HG02973 (cell line): ENCODE measurements around the gene RASSF4.

Experiments used
- ATAC-seq: cut with Tn5 transposase; IDR thresholded peaks from one replicate; pipeline ENCODE4 v1.9.1; 2021; ENCODE audit warnings: moderate library complexity; ENCODE audit not compliant: unreplicated experiment

RASSF4 gene

DNA sequence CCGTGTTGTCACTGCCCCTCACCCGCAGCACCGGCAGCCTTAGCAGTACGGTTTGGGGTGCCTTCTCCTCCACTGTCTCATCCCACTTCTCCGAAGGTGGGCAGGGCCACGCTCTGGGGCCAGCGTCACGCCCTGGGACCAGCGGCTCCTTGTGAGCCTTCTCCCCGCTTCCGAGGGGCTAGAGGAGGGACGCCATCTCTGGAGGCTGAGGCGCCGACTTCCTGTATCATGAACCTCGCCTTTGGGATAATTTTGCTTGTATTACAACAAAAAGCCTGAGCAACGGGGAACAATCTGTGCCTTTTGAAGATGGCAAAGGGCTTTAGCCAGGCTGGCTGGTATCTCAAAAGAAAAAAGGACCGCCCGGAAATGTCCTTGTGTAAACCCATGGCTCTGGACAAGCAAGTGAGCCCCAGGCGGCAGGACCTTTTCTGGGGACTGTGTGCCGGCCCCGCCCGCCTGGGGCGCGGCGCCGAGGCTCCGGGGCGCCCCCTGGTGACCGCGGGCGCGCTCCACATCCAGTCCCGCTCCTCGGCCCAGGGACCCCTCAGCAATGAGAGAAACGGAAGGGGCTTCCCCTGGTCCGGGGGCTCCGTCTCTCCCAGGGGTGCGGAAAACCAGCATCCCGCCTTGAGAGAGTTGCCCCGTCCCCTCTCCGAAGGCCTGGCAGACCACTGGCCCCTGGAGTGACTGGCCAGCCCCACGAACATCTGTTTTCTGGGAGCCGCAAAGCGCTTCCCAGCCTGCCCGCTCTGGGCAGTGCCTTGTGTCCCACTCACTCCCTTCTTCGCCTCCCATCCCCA, 15.2 kb downstream of the RASSF4 start:
- peak; percentile 70 for ATAC-seq

DNA sequence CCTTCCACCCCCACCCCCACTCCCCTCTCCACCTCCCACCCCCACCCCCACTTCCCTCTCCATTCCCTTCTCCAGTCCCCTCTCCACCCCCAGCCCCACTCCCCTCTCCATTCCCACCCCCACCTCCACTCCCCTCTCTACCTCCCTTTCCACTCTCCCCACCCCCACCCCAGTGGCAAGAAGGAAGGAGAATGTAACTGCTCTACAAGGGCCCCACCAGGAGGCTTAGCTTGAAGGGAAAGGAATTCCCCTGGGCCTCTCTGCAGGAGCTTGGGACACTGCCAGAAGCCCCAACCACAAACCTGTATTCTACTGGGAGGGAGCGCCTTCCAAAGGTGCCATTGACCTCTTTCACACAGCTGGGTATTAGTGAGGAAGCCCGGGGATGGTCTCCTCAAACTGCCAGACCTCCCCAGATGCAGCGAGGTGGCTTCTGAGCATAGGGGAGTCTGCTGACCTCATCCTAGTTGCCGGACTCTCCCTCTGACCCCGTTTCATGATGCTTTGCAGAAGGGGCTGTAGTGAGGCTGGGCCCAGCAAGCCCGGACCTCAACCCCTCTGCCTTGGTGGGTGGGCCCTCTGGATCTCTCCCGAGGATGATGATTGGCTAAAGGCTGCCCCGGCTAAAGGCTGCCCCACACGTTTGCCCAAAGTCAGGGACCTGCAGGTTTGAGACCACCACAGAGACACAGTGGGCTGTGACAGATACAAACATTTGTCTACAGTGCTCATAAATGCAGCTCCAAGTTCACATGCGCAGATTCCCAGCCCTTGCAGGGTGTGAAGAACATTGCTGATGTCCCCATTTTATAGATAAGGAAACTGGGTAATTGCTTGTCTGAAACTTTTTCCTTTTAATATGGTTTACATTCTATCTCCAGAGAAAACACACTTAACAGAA, 16.1 kb downstream of the RASSF4 start:
- ATAC-seq, result no peak

DNA sequence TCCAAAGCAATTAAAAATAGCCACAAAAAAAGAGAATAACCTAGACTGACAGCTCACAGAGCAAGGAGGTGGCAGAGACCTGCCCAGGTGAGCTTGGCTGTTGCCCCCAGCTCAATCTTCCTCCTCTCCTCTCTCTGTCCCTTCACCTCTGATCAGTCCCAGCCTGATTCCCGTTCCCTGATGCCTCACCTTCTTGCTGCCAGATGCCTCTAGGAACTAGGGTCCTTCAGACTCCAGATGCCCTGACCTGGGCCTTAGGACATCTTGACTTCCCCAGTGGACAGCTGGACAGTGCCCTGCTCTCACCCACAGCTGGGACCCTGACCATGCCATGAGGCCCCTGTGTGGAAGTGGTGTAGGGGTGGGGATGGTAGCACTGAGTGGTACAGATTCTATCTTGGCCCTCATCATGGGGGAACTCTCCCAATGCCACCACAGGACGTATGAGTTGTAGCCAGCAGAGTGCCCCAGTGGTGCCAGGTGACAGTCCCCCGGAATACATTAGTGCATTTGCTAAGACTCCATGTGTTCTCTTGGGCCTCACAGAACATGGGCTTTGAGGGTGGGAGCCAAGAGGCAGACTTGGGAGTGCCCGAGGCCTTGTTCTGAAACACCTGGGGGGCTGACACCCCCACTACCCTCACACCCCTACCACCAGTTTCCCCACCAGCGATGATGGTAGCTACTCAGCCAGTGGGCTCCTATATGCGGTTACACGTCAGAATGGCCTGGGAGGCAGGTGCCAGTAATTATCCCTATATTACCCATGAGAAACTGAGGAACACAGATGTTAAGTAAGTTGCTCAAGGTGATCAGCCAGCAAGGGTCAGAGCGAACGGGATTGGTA, 17.0 kb downstream of the RASSF4 start:
- no peak for ATAC-seq

DNA sequence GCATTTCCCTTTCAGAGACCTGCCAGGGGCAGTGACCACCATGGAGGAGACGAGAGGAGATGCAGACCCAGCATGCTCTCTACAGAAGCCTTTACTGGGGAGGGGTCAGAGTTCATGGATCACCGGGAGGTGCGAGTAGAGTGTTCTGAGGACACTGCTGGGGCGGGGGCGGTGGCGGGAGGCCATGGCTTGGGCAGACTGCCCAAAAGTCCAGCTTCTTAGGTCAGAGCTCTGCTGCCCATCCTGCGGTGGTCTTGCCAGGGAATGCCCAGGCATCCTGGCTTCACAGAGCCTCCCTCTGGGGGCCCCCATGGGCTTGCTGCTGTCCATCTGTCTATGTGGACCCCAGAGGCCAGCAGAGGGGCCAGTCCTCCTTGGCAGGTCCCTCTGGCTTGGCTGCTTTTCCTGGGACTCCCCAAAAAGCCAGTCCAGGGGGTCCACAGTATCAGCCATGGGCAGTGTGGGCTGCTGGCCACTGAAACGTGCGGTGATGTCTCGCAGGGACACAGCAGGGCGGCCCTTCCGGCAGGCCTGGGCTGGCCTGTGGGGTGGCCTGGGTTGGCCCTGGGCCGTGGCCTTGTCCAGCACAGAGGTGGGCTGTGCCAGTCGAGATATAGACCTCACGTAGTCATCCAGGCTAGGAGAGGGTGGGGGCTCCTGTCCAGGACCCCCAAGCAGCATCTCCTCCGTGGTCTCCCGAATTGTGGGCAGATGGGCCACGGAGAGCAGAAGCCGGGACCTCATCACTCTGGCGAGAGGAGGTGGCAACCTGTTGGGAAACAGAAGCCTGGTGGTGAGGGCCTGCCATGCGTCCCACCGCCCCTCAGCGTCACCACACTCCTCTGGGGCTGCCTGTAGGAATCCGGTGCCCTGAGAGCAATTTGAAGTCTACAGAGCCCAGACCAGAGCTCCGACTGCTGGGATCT, 17.9 kb downstream of the RASSF4 start:
- ATAC-seq, result no peak

DNA sequence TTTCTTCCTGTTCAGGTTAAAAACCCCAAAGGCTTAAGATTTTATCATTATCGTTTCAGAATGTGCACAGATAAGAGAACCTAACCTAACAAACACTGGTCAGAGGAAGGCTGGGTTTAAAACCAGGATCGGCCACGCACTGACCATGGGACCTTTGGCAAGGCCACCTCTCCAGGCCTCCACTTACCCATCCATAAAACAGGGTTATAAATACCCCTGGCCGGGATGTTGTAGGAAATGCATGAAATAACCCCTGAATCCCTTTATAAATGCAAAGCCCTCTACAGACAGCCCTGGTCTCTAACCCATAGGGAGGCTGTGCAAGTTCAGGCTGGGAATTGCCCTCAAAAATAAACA, 18.6 kb downstream of the RASSF4 start:
- no peak for ATAC-seq

DNA sequence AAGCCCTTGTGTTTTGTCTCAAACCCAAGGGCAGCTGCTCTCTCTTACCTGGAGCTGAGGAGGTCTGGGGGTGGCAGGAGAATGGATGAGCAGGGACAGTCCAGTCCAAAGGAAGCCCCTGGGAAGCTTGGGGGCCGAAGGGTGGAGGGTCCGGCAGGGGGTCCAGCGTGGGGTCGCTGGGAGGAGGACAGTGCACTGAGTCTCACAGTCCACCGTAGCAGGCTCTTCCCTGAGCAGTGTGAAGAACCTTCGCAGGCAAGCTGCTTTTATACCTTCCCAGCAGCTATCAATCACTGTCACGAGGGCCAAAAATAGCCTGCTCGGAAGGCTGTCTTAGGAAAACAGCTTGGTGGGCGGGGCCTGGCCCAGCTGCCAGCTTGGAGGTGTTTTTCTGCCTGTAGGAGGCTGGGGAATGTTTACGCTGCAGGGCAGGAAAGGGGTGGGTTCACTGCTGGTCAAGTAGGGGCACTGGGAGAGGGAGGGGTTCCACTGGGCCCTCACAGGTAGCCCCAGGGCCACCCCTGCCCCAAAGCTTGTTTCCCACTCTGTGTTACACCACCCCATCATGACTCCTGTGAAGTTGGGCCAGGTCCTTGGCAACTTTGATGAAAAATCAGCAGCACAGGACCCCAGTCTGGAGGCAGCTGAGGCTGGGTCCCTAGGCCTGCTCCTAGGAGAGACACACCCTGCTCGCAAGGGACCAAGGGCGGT, 19.1 kb downstream of the RASSF4 start, which contains the start of gene DEPP1:
Gene DEPP1, minus strand, starts transcription at position 240 of the 711 bp plus-strand sequence. CDS start 779 bp downstream, outside the sequence.
- ATAC-seq, result no peak

DNA sequence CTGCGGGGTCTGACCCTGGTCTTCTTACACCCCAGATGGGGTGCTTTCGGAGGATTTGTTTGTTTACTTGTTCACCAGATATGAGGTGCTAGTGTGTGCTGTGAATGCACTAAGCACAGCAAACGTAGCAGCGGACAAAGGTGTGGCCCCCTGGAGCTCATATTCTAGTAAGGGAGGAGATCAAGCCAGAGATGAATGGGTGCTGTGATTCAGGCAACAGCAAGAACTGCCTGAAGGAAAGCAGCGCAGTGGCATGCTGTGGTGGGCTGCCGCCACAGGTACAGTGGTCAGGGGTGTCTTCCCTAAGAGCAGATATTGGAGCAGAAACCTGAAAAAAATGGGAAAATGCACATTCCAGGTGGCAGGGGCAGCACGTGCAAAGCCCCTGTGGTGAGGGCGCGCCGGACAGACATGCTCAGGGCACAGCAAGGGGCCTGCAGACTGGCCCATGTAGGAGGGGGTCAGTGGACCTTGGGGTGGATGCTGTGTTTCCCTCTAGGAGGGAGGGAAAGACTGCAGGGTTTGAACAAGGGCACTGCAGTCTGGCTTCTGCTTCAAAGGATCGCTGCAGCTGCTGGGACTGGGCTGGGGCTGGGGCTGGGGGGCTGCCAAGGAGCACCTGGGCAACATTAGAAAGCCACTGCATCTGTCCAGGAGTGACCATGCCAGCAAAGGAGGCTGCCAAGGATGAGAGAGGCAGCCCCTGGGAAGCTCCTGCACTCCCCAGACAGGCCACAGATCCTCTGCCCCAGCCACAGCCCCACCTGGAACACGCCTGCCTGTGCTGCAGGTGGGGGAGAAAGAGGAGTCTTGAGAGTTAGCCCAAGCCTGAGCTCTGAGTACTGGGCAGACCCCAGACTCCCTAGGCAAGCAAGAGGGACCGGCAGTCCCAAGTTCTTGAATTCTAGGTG, 19.9 kb downstream of the RASSF4 start:
- no peak for ATAC-seq

DNA sequence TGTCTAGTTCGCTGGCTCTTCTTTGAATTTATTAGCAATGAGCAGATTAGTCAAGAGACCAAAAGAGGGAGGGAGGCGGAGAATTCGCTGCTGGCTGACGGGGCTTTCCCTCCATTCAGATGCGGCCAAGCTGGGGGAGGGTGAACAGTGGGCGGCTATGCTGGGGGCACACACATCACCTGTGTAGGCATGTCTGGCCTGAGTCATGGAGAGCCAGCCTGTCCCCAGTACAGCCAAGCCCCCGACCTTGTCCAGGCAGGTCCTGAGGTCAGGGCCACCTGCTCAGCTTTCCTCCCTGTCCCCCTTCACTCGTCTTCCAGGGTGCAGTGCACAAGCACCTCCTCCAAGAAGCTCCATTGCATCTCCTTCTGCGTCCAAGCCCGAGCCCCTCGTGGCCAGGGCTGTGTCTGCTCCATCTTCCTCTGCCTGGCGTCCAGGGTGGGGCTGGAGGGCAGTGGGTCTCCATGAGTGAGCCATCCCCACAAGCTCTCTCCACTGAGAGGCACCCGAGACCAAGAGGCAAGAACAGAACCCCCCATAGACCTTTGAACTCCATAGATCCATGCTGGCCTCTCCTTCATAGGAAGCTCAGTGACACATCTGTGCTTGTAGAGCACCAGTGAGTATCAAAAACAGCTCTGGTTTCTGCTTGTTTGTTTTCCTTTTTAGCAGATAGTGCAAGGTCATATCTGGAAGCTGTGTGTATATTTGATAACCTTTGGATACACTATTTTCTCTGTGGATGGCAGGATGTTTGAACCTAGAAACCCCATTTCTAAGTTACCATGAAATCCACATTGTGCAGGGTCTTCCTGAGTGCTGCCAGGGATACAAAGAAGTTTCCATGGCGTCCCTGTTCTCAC, 20.9 kb downstream of the RASSF4 start:
- ATAC-seq, result no peak

DNA sequence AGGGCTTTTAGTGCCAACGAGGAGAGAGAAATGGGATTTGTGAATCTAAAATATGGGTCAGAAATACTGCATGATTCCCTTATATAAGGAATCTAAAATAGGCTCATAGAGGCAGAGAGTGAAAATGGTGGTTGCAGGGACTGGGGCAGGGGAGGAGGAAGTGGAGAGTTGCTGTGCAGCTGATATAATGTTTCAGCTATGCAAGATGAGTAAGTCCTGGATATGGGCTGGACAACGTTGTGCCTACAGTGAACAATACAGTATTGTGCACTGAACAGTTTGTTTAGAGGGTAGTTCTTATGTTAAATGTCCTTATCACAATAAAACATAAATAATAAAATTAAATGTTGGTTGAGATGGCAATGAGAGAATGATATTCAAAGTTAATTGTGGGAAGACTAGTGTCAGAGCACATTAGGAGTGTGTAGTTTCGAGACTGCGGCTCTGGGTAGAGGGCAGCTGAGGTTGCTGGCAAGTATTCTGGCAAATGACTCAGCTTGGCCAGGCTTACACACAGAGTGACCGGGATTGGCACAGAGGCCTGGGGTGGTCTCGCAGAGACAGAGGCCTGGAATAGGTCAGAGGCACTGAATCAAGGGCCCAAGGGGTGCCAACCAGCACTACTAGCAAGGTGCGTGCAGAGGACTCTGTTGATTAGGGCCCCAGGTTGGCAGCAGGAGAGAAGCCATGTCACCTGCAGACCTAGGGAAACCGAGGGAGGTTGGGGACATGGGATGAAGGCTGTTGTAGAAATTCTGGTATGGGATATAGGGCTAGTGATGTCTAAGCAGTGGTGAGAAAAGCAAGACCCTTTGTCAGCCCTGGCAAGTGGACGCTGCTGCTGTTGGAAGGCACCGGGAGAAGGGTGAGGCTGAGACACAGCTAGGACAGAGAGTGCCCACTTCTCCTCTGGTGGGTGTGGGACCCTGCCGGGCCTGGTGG, 21.8 kb downstream of the RASSF4 start:
- ATAC-seq, result no peak

DNA sequence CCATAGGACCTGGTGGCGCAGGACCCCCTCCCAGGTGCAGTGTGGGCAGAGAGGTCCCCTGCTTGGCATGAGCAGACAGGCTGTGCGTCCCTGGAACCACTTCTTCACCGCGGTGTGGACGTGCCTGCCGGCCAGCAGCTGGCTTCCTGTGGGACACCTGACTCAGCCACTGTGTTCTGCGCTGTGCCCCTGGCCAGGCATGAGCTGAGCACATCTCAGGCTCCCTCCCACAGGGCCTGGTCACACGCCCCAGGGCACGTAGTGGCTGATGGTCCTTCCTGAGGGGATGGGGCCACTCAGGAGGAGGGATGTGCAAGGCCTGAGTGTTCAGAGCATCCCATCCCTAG, 22.5 kb downstream of the RASSF4 start:
- no peak for ATAC-seq

DNA sequence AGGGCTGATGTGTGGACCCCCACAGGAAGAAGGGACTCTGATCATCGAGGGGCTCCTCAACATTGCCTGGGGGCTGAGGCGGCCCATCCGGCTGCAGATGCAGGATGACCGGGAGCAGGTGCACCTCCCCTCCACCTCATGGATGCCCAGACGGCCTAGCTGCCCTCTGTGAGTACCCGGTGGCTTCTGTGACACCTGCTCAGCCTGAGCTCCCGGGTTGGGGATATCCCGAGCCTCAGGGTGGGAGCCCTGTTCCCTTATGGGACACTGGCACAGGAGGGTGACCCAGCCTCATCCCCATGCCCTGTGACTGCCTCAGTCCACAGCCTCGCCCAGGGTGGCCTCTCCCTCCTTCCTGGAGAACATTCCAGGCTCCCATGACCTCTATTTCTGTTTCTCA, 22.9 kb downstream of the RASSF4 start:
- ATAC-seq, result no peak

DNA sequence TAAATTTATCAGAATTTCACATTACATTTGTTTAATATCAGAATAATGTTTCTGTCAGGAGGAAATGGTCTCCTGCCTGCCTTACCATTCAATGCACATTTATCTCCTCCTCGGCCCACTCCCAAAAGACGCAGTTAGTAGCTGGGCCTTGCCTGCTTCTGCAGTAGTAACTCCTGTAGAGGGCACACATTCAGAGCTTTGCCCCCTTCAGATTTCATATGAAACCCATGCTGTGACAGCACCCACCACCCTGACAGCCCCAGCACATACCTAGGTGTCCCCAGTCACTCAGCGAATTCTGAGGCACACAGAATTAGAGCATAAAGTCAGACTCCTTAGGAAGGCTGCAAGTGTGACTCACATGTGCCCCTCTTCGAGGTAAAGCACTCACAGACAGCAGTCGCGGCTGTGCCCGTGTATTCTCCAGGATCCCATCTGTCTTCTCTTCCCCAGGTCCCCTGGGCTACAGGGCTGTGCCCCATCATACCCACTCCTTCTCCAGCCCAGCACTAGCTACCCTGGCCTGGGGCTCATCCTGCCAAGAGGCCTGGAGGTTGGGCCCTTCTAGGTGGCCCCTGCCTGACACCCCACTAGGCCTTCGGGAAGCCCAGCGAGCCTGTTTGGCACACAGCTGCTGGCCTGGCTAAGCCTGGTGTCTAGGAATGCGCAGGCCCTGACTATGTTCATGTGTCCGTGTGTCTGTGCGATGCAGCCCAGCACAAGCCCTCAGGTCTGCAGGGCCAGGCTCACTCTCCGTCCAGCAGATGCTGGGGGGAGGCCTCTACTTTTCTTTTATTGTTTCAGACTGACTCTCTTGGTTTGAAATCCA, 23.7 kb downstream of the RASSF4 start:
- no peak for ATAC-seq

DNA sequence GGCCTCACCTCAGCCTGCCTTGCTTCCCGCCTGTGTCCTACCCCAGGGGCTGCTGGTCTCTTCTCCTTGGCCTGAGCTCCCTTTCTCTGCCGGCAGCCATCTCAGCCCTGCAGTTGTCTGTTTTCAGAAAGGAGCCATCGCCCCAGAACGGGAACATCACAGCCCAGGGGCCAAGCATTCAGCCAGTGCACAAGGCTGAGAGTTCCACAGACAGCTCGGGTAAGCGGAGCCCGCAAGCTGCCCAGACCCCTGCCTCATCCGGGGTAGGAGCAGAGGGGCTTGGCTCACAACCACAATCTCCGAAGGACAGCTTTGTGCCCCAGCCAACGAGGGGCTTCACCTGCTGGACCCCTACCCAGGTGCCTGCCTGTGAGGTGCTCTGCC, 24.3 kb downstream of the RASSF4 start:
- no peak for ATAC-seq

DNA sequence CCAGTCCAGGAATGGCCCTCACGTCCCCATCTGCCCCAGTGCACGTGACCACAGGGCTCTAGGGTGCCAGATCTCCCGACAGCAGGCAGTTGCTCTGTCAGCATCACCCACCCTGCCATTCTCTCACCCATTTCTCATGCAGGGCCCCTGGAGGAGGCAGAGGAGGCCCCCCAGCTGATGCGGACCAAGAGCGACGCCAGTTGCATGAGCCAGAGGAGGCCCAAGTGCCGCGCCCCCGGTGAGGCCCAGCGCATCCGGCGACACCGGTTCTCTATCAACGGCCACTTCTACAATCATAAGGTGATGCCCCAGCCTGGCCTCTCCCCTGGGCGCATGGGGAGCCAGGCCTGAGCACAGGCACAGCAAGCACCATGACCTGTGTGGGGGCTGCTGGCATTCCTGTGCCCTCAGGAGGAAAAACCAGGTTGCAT, 25.1 kb downstream of the RASSF4 start:
- ATAC-seq, result no peak

DNA sequence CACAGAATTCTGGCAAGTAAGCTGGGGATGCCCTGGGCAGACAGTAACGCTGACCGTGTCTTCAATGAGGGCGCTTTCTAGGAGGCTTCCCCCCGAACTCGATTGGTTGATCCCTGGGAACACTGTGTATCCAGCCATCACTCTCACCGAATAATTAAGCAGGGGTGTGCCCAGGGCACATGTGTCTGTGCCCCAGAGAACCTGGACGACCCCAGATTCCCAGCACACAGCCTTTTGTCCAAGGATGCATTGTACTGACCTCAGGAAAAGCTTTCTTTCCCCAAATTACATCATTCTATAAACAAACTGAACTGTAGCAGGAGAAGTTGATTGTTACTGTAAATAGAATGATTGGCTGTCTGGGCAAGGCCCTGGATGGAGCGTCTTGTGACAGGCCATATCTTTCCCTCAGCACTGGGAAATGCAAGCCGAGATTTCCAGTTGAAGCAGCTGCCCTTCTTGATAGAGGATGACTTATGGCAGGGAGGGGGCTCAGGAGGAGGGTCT, 25.6 kb downstream of the RASSF4 start:
- no peak for ATAC-seq
